Measurements from ENCODE around the gene MEGF11.

- TF ChIP-seq, protein P1, sequence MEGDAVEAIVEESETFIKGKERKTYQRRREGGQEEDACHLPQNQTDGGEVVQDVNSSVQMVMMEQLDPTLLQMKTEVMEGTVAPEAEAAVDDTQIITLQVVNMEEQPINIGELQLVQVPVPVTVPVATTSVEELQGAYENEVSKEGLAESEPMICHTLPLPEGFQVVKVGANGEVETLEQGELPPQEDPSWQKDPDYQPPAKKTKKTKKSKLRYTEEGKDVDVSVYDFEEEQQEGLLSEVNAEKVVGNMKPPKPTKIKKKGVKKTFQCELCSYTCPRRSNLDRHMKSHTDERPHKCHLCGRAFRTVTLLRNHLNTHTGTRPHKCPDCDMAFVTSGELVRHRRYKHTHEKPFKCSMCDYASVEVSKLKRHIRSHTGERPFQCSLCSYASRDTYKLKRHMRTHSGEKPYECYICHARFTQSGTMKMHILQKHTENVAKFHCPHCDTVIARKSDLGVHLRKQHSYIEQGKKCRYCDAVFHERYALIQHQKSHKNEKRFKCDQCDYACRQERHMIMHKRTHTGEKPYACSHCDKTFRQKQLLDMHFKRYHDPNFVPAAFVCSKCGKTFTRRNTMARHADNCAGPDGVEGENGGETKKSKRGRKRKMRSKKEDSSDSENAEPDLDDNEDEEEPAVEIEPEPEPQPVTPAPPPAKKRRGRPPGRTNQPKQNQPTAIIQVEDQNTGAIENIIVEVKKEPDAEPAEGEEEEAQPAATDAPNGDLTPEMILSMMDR (IDR thresholded peaks at IDR 0.05): no peak
- TF ChIP-seq EP300 (IDR thresholded peaks at IDR 0.05) (no peak), POLR2A (IDR thresholded peaks at IDR 0.05) (no peak), POLR2AphosphoS5 (IDR thresholded peaks at IDR 0.05) (no peak)
Measured at GRCh38 chr15:65881766-65882434, 371.6 kb downstream of the MEGF11 start.
